ENCODE results near the gene ESRRB. TPM values are rescaled to one million over a fixed set of nuclear protein-coding genes. Genes with fewer than 3 reads are reported as not detected.

ESRRB gene
- total RNA-seq, 3 donors from 2014 or later, result 0.16 to 0.44 TPM; not detected in 1

DNA sequence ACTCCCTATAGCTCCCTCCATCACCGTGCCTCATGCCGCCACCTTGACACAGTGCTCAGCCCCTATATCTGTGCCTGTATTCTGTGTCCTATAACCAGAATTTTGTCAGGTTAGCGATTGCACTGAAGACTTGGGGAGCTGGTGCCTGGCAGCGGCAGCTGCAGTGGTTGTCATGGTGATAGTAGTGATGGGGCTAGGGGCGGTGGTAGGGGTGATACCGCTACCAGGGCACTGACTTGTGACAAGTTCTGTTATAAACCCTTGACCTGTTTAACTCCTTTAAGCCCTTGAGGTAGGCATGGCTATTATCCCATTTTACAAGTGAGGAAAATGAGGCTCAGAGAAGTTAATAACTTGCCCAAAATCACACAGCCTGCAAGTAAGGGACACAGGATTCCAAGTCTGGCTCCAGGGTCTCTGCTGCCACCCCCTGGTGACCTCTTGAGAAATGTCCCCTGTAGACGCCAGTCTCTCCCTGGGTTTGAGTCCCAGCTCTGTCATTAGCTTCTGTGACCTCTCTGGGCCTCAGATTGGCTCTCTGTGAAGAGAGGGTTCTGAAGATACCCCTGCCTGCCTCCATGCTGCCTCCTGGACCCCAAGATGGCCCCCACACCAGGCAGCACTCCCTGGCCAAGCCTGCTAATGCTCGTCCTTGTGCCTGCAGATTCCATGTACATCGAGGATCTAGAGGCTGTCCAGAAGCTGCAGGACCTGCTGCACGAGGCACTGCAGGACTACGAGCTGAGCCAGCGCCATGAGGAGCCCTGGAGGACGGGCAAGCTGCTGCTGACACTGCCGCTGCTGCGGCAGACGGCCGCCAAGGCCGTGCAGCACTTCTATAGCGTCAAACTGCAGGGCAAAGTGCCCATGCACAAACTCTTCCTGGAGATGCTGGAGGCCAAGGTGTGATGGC, 121.9 kb downstream of the ESRRB start:
- TF ChIP-seq, protein P1, sequence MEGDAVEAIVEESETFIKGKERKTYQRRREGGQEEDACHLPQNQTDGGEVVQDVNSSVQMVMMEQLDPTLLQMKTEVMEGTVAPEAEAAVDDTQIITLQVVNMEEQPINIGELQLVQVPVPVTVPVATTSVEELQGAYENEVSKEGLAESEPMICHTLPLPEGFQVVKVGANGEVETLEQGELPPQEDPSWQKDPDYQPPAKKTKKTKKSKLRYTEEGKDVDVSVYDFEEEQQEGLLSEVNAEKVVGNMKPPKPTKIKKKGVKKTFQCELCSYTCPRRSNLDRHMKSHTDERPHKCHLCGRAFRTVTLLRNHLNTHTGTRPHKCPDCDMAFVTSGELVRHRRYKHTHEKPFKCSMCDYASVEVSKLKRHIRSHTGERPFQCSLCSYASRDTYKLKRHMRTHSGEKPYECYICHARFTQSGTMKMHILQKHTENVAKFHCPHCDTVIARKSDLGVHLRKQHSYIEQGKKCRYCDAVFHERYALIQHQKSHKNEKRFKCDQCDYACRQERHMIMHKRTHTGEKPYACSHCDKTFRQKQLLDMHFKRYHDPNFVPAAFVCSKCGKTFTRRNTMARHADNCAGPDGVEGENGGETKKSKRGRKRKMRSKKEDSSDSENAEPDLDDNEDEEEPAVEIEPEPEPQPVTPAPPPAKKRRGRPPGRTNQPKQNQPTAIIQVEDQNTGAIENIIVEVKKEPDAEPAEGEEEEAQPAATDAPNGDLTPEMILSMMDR (IDR thresholded peaks at IDR 0.05), result no peak
- TF ChIP-seq POLR2A (IDR thresholded peaks at IDR 0.05) (no peak), POLR2AphosphoS5 (IDR thresholded peaks at IDR 0.05) (no peak)
- Histone ChIP-seq H3K36me3 (no peaks in the 10 kb centered on the region), H3K27me3 (no peaks in the 10 kb centered on the region), H3K4me1 (no peaks in the 10 kb centered on the region), H3K4me3 (no peak overlapping the region), H3K9me3 (no peaks in the 10 kb centered on the region), H3K27ac (no peak overlapping the region)
- no peak for DNase-seq (ENCODE audit: low spot score in 2 of 2)
- intact Hi-C loops (cut with DNase I; ENCODE audit: low total_unique reads), result no loop called here

DNA sequence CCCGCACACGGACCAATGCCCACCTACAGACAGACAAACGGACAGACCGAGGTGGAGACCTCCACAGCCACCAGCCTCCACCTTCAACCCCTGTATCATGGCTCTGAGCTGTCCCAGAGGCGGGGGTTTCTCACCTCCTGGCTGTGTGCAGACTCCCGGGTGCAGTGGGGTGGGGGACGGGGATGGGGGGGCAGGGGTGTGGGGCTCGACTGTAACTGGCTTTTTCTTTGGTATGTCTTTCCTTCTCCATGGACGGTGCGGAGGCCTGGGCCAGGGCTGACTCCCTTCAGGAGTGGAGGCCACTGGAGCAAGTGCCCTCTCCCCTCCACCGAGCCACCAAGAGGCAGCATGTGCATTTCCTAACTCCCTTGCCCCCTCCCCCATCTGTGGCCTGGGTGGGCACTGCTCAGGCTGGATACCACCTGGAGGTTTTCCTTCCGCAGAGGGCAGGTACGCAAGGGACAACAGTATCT, 122.6 kb downstream of the ESRRB start:
- intact Hi-C loops (cut with DNase I; ENCODE audit: low total_unique reads), result no loop called here
- Histone ChIP-seq H3K4me1 (no peaks in the 10 kb centered on the region), H3K27ac (no peak overlapping the region), H3K4me3 (no peak overlapping the region), H3K36me3 (no peaks in the 10 kb centered on the region), H3K9me3 (no peaks in the 10 kb centered on the region), H3K27me3 (no peaks in the 10 kb centered on the region)
- TF ChIP-seq POLR2A (IDR thresholded peaks at IDR 0.05), result no peak
- TF ChIP-seq, protein P1 (IDR thresholded peaks at IDR 0.05), result no peak
- no peak for TF ChIP-seq POLR2AphosphoS5 (IDR thresholded peaks at IDR 0.05)
- no peak for DNase-seq (ENCODE audit: low spot score in 2 of 2)

DNA sequence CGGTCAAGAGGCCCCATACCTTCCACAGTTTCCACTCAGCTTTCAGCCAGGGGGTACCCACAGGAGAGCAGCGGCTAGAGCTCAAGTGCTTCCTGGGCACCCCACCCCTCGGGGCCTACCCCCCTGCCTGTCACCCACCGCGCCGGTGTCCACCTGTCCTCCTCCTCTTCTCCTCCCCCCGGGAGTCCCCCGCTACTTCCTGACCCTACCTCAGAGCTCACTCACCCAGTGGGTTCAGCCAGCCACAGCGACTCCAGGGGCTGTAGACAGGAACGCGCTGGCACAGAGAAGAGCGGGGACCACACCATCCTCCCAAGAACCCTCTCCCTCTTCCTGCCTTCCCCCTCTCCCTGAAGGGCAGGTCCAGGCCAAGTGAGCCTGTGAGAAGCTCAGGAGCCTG, 123.0 kb downstream of the ESRRB start:
- intact Hi-C loops (cut with DNase I; ENCODE audit: low total_unique reads), result no loop called here
- Histone ChIP-seq H3K4me1 (no peaks in the 10 kb centered on the region), H3K27ac (no peak overlapping the region), H3K36me3 (no peaks in the 10 kb centered on the region), H3K27me3 (no peaks in the 10 kb centered on the region), H3K4me3 (no peak overlapping the region), H3K9me3 (no peaks in the 10 kb centered on the region)
- TF ChIP-seq, protein P1 (IDR thresholded peaks at IDR 0.05), result no peak
- TF ChIP-seq POLR2AphosphoS5 (IDR thresholded peaks at IDR 0.05) (no peak), POLR2A (IDR thresholded peaks at IDR 0.05) (no peak)
- no peak for DNase-seq (ENCODE audit: low spot score in 2 of 2)

DNA sequence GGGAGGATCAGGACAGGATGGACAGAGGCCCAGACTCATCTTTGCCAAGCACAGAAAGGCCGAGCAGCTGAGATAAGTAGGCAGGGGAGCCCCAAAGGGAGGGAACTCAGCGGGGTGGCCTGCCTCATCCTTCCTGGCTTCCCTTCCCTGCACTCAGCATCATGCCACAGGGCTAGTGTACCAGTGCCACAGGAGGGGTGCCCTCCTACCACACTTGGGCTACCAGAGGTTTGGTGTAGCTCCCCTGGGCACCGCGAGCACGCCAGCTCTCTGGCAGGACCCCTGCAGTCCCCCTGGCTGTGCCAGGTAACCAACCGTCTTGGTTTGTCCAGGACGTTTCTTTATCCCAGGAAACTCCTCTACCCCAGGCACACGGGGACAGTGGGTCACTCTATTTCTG, 123.5 kb downstream of the ESRRB start:
- Histone ChIP-seq H3K9me3 (no peaks in the 10 kb centered on the region), H3K4me1 (no peaks in the 10 kb centered on the region), H3K4me3 (no peak overlapping the region), H3K27me3 (no peaks in the 10 kb centered on the region), H3K27ac (no peak overlapping the region), H3K36me3 (no peaks in the 10 kb centered on the region)
- DNase-seq (ENCODE audit: low spot score in 2 of 2), result no peak
- TF ChIP-seq POLR2A (IDR thresholded peaks at IDR 0.05) (no peak), POLR2AphosphoS5 (IDR thresholded peaks at IDR 0.05) (no peak)
- TF ChIP-seq, protein P1 (IDR thresholded peaks at IDR 0.05), result no peak
- intact Hi-C loops (cut with DNase I; ENCODE audit: low total_unique reads), result no loop called here

DNA sequence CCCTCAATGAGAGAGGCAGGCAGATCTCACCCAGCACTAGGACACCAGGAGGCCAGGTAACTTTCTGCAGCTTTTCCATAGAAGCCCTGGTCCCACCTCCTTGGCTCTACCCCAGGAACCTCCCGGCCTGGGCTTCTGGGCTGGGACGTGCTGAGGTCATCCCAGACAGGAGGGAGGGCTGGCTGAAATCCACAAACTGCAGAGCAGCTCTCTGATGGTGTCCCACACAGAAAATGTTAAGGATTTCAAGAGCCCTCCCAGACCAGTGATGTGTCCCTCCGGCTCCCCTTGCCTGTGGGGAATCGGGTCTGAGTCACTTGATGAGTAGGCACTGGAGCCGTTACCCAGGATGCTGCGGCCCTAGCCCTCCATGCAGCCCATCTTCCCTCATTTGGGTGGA, 124.1 kb downstream of the ESRRB start:
- Histone ChIP-seq H3K4me1 (no peaks in the 10 kb centered on the region), H3K9me3 (no peaks in the 10 kb centered on the region), H3K36me3 (no peaks in the 10 kb centered on the region), H3K4me3 (no peak overlapping the region), H3K27me3 (no peaks in the 10 kb centered on the region), H3K27ac (no peak overlapping the region)
- intact Hi-C loops (cut with DNase I; ENCODE audit: low total_unique reads), result no loop called here
- DNase-seq (ENCODE audit: low spot score in 2 of 2), result no peak
- no peak for TF ChIP-seq POLR2A (IDR thresholded peaks at IDR 0.05)
- TF ChIP-seq, protein P1 (IDR thresholded peaks at IDR 0.05), result no peak
- TF ChIP-seq POLR2AphosphoS5 (IDR thresholded peaks at IDR 0.05), result no peak

Measured in breast epithelium (tissue), 4 donors.